Midbrain (tissue), 1 donor: Measurements from ENCODE around the gene CARMIL3.
A peak's percentile ranks its signal among the peaks of the same experiment; 100 is the strongest.
"Not testable (repeated sequence)": the region's sequence is repeated elsewhere in the genome, so short reads cannot be mapped to it uniquely, and the experiment has no call there.

Experiments used
- DNase-seq: peaks from one replicate; lab custom pipeline; 2025; lab: John Stamatoyannopoulos, UW

The CARMIL3 gene

GRCh38 chr14:24051789-24052655 is at the start of gene CARMIL3:
Gene CARMIL3, plus strand, starts transcription at chr14:24052009. Its CDS starts 145 bp downstream, at chr14:24052154.
- peak; percentile 87 for DNase-seq

- DNase-seq = not testable (repeated sequence)
Observed at GRCh38 chr14:24006471-24006816, 45.4 kb upstream of the CARMIL3 start.

GRCh38 chr14:24006817-24007652 is 44.8 kb upstream of the CARMIL3 start:
- DNase-seq = peak; percentile 48

GRCh38 chr14:24011051-24011450 is 40.8 kb upstream of the CARMIL3 start:
- DNase-seq = no peak

GRCh38 chr14:24012726-24013273 is 39.0 kb upstream of the CARMIL3 start:
- DNase-seq = not testable (repeated sequence)

GRCh38 chr14:24013654-24014514 is 37.9 kb upstream of the CARMIL3 start:
- DNase-seq = peak; percentile 81

GRCh38 chr14:24015745-24016144 is 36.1 kb upstream of the CARMIL3 start:
- not testable (repeated sequence) for DNase-seq

- DNase-seq = not testable (repeated sequence)
Observed at GRCh38 chr14:24018978-24019377, 32.8 kb upstream of the CARMIL3 start.

GRCh38 chr14:24019944-24020343 is 31.9 kb upstream of the CARMIL3 start:
- not testable (repeated sequence) for DNase-seq

- not testable (repeated sequence) for DNase-seq
Observed at GRCh38 chr14:24020520-24020919, 31.3 kb upstream of the CARMIL3 start.

- DNase-seq = not testable (repeated sequence)
Observed at GRCh38 chr14:24024939-24025418, 26.8 kb upstream of the CARMIL3 start.

GRCh38 chr14:24029687-24030086 is 22.1 kb upstream of the CARMIL3 start:
- not testable (repeated sequence) for DNase-seq

GRCh38 chr14:24031331-24031730 is 20.5 kb upstream of the CARMIL3 start:
- DNase-seq = not testable (repeated sequence)

GRCh38 chr14:24032727-24033418 is 18.9 kb upstream of the CARMIL3 start:
- DNase-seq = no peak

GRCh38 chr14:24035769-24036168 is 16.0 kb upstream of the CARMIL3 start:
- not testable (repeated sequence) for DNase-seq

GRCh38 chr14:24036169-24036962 is 15.4 kb upstream of the CARMIL3 start:
- peak; percentile 81 for DNase-seq

GRCh38 chr14:24036963-24037657 is 14.7 kb upstream of the CARMIL3 start:
- DNase-seq = not testable (repeated sequence)

- no peak for DNase-seq
Observed at GRCh38 chr14:24037658-24038037, 14.2 kb upstream of the CARMIL3 start.

- DNase-seq = no peak
Observed at GRCh38 chr14:24038686-24039085, 13.1 kb upstream of the CARMIL3 start.
